HL-60 (cell line): ENCODE data around the gene ELMOD3.

Experiments
- CTCF ChIP-seq: IDR thresholded peaks from one replicate; pipeline ENCODE4 v1.5.1; 2011; ENCODE audit warnings: low read length, control low read depth, inconsistent platforms; ENCODE audit not compliant: insufficient read depth
- GABPA ChIP-seq: IDR thresholded peaks from 2 replicates; pipeline ENCODE4 v1.6.1; 2012; ENCODE audit warnings: low read depth
- POLR2AphosphoS5 ChIP-seq: IDR thresholded peaks from 2 replicates; pipeline ENCODE4 v1.6.1; 2012; ENCODE audit warnings: low read depth
- TF ChIP-seq, protein P1 (sequence below): IDR thresholded peaks from 2 replicates; pipeline ENCODE4 v1.6.1; 2012; ENCODE audit warnings: low read depth; ENCODE audit not compliant: insufficient replicate concordance

GRCh38 chr2:85394976-85395375, 40.4 kb downstream of the ELMOD3 start:
- no peak for TF ChIP-seq CTCF
- TF ChIP-seq POLR2AphosphoS5 = no peak
- no peak for TF ChIP-seq GABPA
- TF ChIP-seq, protein P1, sequence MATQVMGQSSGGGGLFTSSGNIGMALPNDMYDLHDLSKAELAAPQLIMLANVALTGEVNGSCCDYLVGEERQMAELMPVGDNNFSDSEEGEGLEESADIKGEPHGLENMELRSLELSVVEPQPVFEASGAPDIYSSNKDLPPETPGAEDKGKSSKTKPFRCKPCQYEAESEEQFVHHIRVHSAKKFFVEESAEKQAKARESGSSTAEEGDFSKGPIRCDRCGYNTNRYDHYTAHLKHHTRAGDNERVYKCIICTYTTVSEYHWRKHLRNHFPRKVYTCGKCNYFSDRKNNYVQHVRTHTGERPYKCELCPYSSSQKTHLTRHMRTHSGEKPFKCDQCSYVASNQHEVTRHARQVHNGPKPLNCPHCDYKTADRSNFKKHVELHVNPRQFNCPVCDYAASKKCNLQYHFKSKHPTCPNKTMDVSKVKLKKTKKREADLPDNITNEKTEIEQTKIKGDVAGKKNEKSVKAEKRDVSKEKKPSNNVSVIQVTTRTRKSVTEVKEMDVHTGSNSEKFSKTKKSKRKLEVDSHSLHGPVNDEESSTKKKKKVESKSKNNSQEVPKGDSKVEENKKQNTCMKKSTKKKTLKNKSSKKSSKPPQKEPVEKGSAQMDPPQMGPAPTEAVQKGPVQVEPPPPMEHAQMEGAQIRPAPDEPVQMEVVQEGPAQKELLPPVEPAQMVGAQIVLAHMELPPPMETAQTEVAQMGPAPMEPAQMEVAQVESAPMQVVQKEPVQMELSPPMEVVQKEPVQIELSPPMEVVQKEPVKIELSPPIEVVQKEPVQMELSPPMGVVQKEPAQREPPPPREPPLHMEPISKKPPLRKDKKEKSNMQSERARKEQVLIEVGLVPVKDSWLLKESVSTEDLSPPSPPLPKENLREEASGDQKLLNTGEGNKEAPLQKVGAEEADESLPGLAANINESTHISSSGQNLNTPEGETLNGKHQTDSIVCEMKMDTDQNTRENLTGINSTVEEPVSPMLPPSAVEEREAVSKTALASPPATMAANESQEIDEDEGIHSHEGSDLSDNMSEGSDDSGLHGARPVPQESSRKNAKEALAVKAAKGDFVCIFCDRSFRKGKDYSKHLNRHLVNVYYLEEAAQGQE = no peak
